Uterus (tissue), 2 donors: ENCODE data around the gene ITGA11.

Source experiments
- CTCF ChIP-seq, 4 experiments: fragments of 200-600 bp in 2 of 4; fragments of 450-650 bp in 2 of 4; sonication (generic) in 2 of 4; IDR thresholded peaks; one replicate each; pipeline ENCODE4 v1.5.1; 2016 to 2019; ENCODE audit warnings: antibody characterized with exemption in 4 of 4, mild to moderate bottlenecking in 2 of 4, moderate library complexity in 1 of 4
- POLR2A ChIP-seq, 2 donors: fragments of 450-650 bp; IDR thresholded peaks; one replicate each; pipeline ENCODE4 v1.6.1; 2016; ENCODE audit warnings: antibody characterized with exemption in 2 of 2, mild to moderate bottlenecking in 1 of 2, moderate library complexity in 1 of 2

DNA sequence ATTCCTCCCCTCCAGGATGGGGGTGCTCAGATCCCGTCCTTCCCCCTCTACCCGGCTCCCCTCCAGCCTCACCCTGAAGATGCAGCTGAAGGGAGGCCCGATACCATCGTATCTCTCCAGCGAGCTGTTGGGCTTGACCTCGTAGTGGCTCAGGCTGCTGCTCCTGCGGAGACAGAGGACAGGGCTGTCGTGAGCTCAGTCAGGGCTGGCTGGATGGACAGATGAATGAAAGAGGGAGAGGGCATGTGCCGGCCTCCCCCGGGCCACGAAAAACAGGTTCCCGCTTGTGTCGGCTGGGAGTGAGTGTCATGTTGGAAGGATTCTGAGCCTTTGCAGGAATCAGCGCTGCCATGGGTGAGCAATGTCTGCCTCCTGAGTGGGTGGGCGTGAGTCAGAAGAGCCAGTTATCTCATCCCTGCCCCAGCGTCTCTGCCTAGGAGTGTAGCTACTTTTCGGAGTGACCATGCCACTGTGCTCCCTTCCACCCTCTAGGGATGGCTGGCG lies 119.2 kb downstream of the ITGA11 start:
- TF ChIP-seq POLR2A (IDR thresholded peaks at IDR 0.05) (no peak), CTCF (IDR thresholded peaks at IDR 0.05) (no peak)
